ENCODE data around the gene RPL6. TPM values are rescaled to one million over a fixed set of nuclear protein-coding genes. Genes with fewer than 3 reads are reported as not detected.

RPL6 gene
- total and polyA plus RNA-seq, 10 of the 15 experiments (the other 5 are each of a cell fraction or from before 2014, with no cell fraction given) = 801 to 3,690 (median 2,265) TPM

- Histone ChIP-seq H3K27ac (ENCODE audit: control insufficient read depth, insufficient read depth) (peak within 1 kb of the TSS; percentile 82), H3K4me1 (ENCODE audit: control insufficient read depth, insufficient read depth, low read length) (no peaks in the 10 kb centered on the region; the same call in 1 of the 2 replicates), H3K36me3 (ENCODE audit: control insufficient read depth in 2 of 2, insufficient read depth in 2 of 2, low read length in 1 of 2) (no peaks in the 10 kb centered on the region), H3K27me3 (replicated peaks in 1 of 2; ENCODE audit: control insufficient read depth in 2 of 2, insufficient read depth in 2 of 2, low read length in 1 of 2) (no peaks in the 10 kb centered on the region), H3K4me3 (peak within 1 kb of the TSS; percentile 98), H3K79me2 (ENCODE audit: control insufficient read depth, insufficient read depth, low read length) (peaks cover 39% of the 10 kb centered on the region), H3K4me2 (ENCODE audit: control insufficient read depth, insufficient read depth) (peak within 1 kb of the TSS; percentile 96), H3K9me3 (replicated peaks; ENCODE audit: control insufficient read depth, insufficient read depth, low read length) (no peaks in the 10 kb centered on the region), H4K20me1 (ENCODE audit: control insufficient read depth, insufficient read depth) (no peaks in the 10 kb centered on the region), H3K9ac (ENCODE audit: control insufficient read depth, insufficient read depth, low read length) (peak within 1 kb of the TSS; percentile 70), H2AFZ (ENCODE audit: control insufficient read depth, low read depth, low read length) (peak within 1 kb of the TSS; percentile 96)
- ChIA-PET CTCF (no interaction called here), SMC1A (ENCODE audit: uncharacterized antibody, unreplicated experiment) (no interaction called here), POLR2A (interaction anchor here (0.6 kb wide), 1 partner anchor 284 kb away, joined by 5 read pairs; no protein-coding TSS in a partner anchor), RAD21 (ENCODE audit: unreplicated experiment) (no interaction called here)
- intact Hi-C loops (cut with micrococcal nuclease; ENCODE audit: unreplicated experiment) = loop anchor here (2.0 to 10.0 kb wide), 5 partner anchors 79 to 537 kb away; partner anchors contain the start of genes ERP29, MAPKAPK5 and TMEM116
- in situ Hi-C loops (cut with MboI) = loop anchor here (10.0 kb wide), 1 partner anchor 437 kb away; no protein-coding TSS in a partner anchor
- 1% methylated on average over 43 of the region's 106 CpGs for WGBS (ENCODE audit: insufficient coverage, insufficient replicate concordance, low lambda C conversion rate, missing lambda C conversion rate)
- ATAC-seq = peak; percentile 96
- peak; percentile 34 for DNase-seq (ENCODE audit: low read depth, low spot score)
- FAIRE-seq = no peak
- BruUV-seq (replicated peaks) = no TSS peak
- TF ChIP-seq CBX3 (IDR thresholded peaks at IDR 0.05; ENCODE audit: borderline replicate concordance, low read depth) = no peak
- no peak for TF ChIP-seq FOXK2 (IDR thresholded peaks at IDR 0.05)
- TF ChIP-seq, protein P1, sequence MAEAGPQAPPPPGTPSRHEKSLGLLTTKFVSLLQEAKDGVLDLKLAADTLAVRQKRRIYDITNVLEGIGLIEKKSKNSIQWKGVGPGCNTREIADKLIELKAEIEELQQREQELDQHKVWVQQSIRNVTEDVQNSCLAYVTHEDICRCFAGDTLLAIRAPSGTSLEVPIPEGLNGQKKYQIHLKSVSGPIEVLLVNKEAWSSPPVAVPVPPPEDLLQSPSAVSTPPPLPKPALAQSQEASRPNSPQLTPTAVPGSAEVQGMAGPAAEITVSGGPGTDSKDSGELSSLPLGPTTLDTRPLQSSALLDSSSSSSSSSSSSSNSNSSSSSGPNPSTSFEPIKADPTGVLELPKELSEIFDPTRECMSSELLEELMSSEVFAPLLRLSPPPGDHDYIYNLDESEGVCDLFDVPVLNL (IDR thresholded peaks at IDR 0.05; ENCODE audit: low read depth, low read length) = no peak
- TF ChIP-seq TCF7 (IDR thresholded peaks at IDR 0.05; ENCODE audit: borderline replicate concordance) = no peak
- no peak for TF ChIP-seq ZBTB11 (CRISPR knock-in tag; IDR thresholded peaks at IDR 0.05)
- TF ChIP-seq EED (IDR thresholded peaks at IDR 0.05; ENCODE audit: low read depth) = no peak
- TF ChIP-seq POLR2AphosphoS5 (IDR thresholded peaks at IDR 0.05; ENCODE audit: low read length) = peak; percentile 79
- no peak for TF ChIP-seq SMAD1 (IDR thresholded peaks at IDR 0.05; ENCODE audit: low read depth, partially characterized antibody)
- no peak for TF ChIP-seq ZNF622 (IDR thresholded peaks at IDR 0.05)
- TF ChIP-seq, protein P2, sequence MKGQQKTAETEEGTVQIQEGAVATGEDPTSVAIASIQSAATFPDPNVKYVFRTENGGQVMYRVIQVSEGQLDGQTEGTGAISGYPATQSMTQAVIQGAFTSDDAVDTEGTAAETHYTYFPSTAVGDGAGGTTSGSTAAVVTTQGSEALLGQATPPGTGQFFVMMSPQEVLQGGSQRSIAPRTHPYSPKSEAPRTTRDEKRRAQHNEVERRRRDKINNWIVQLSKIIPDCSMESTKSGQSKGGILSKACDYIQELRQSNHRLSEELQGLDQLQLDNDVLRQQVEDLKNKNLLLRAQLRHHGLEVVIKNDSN (IDR thresholded peaks at IDR 0.05; ENCODE audit: borderline replicate concordance, extremely low read length, insufficient read depth, low read depth, low read length) = no peak
- 0 out of 2 replicates have a peak, but pooled peaks have one; percentile 34 for TF ChIP-seq CREB1 (IDR thresholded peaks at IDR 0.05; ENCODE audit: low read depth)
- TF ChIP-seq KAT2A (conservative IDR thresholded peaks at IDR 0.05; ENCODE audit: control insufficient read depth, low read depth, low read length) = no peak
- no peak for TF ChIP-seq EZH2 (IDR thresholded peaks at IDR 0.05; ENCODE audit: borderline replicate concordance, control insufficient read depth, low read depth, low read length)
These were observed 27.3 kb downstream of the RPL6 start, which contains the start of gene HECTD4 for GRCh38 chr12:112381883-112382796. TSS of gene HECTD4 (minus strand) at chr12:112382431. CDS start at chr12:112382128, 303 bp downstream.

Measured in GM12878 (cell line).